Muscle of leg (tissue), 11 donors: ENCODE results near the gene SGPL1. TPM values are rescaled to one million over a fixed set of nuclear protein-coding genes. Genes with fewer than 3 reads are reported as not detected.

ENCODE experiments used
- DNase-seq: peaks from one replicate; pipeline ENCODE4 v3.0.0; 2013
- H3K27ac ChIP-seq: one replicate; pipeline ENCODE4 v1.5.1; 2013; ENCODE audit warnings: mild to moderate bottlenecking, low read length, control low read depth
- H3K27me3 ChIP-seq: one replicate; pipeline ENCODE4 v1.6.1; 2013; ENCODE audit warnings: low read length; ENCODE audit not compliant: control insufficient read depth, insufficient read depth
- H3K36me3 ChIP-seq: one replicate; pipeline ENCODE4 v1.6.1; 2013; ENCODE audit warnings: low read length; ENCODE audit not compliant: control insufficient read depth, insufficient read depth
- H3K4me1 ChIP-seq: one replicate; pipeline ENCODE4 v1.6.1; 2013; ENCODE audit warnings: low read length; ENCODE audit not compliant: control insufficient read depth, insufficient read depth
- H3K4me3 ChIP-seq: one replicate; pipeline ENCODE4 v1.5.1; 2013; ENCODE audit warnings: low read length, control low read depth
- H3K9me3 ChIP-seq: replicated peaks from 2 replicates; pipeline ENCODE4 v1.6.1; 2013; ENCODE audit warnings: low read depth, low read length; ENCODE audit not compliant: control insufficient read depth
- WGBS: methylation state at CpG from one replicate; pipeline ENCODE4 v1.1.5; 2013; ENCODE audit warnings: missing lambda C conversion rate; ENCODE audit not compliant: insufficient coverage; 5-methylcytosine and 5-hydroxymethylcytosine counted together
- polyA plus RNA-seq, 8 donors: library from polyadenylated mRNA; unstranded; fragments of 120-200 nt; gene quantifications; one replicate each; pipeline versions ENCODE4 v1.2.1 to v1.2.3, GENCODE V29; 2013; ENCODE audit warnings: inconsistent platforms in 1 of 8, low replicate concordance in 1 of 8; ENCODE audit not compliant: insufficient read length in 8 of 8, insufficient read depth in 1 of 8
- total RNA-seq: library from RNA; stranded (reverse); fragments of 120-200 nt; gene quantifications from one replicate; pipeline ENCODE4 v1.2.4, GENCODE V29; 2013

Gene SGPL1
- total and polyA plus RNA-seq, 9 donors: 17.4 to 29.1 (median 23.5) TPM

DNA sequence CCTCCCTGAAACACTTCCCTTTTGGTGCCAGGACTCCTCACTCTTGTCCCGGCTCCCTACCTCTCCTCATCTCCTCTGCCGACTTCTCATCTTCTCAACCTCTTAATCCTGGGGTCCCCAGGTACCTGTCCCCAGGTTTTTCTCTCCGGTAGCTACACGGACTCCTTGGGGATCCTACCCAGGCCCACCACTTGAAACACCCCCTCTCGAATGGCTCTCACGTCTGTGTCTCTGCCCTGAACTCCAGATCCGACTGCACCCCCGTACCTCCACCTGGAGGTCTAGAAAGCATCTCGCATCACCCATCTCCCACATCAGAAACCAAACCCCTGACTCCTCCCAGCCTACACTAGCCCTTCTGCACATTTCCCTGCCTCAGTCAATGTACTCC lies 35.4 kb upstream of the SGPL1 start:
- Histone ChIP-seq H3K36me3 (no peaks in the 10 kb centered on the region), H3K4me1 (peaks cover 37% of the 10 kb centered on the region), H3K9me3 (no peaks in the 10 kb centered on the region), H3K27me3 (no peaks in the 10 kb centered on the region), H3K27ac (no peak overlapping the region), H3K4me3 (no peak overlapping the region)
- DNase-seq: no peak
- WGBS: 89% methylated on average over 9 of the region's 9 CpGs

DNA sequence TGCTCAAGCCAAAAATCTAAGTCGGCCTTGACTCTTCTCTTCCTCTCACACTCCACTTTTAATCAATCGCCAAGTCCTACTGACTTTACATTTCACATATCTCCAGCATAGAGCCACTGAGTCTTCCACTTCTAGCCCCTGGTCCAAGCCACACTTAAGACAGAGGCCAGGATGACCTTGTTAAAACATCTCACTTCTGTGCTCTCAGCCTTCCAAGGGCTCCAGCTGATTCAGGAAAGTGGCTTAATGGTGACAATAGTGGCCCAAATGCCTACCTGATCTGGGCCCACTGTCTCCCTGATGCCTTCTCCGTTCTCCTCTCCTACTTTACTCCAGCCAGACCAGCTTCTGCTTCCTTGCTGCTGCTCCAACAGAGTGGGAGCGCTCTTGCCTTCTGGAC lies 35.0 kb upstream of the SGPL1 start:
- no peak overlapping the region for H3K27ac ChIP-seq
- H3K9me3 ChIP-seq: no peaks in the 10 kb centered on the region
- no peaks in the 10 kb centered on the region for H3K27me3 ChIP-seq
- no peaks in the 10 kb centered on the region for H3K36me3 ChIP-seq
- 91% methylated on average over 4 of the region's 4 CpGs for WGBS
- H3K4me1 ChIP-seq: peaks cover 35% of the 10 kb centered on the region
- no peak for DNase-seq
- H3K4me3 ChIP-seq: no peak overlapping the region

DNA sequence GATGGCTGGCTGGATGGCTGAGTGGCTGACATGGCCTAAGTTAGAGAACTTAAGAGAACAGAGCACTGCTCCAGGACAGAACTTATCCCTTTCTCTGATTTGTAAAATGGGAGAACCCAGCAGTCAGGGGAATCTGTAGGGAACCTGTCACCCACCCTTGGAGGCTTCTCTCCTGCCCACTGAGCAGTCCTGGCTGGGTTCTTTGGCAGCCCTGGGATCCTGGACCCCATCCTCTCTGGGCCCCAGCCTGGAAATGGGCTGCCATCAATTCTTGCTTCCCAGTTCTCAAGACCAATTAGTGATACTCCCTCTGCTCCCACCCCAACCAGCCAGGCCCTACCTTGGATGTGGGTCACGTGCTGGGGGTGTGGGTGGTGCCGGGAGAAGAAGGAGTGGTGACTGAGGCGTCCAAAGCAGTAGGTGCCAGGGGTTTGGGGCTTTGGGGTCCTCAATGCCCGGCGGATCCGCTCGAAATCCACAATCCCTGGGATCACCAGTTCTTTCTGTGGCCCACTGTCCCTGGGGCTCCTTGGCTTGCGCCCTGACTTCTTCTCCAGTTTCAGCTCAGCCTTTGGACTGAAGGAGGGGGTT lies 34.2 kb upstream of the SGPL1 start:
- 96% methylated on average over 6 of the region's 8 CpGs for WGBS
- H3K4me1 ChIP-seq: peaks cover 33% of the 10 kb centered on the region
- no peaks in the 10 kb centered on the region for H3K36me3 ChIP-seq
- no peak overlapping the region for H3K27ac ChIP-seq
- no peak for DNase-seq
- H3K27me3 ChIP-seq: no peaks in the 10 kb centered on the region
- H3K9me3 ChIP-seq: no peaks in the 10 kb centered on the region
- no peak overlapping the region for H3K4me3 ChIP-seq

DNA sequence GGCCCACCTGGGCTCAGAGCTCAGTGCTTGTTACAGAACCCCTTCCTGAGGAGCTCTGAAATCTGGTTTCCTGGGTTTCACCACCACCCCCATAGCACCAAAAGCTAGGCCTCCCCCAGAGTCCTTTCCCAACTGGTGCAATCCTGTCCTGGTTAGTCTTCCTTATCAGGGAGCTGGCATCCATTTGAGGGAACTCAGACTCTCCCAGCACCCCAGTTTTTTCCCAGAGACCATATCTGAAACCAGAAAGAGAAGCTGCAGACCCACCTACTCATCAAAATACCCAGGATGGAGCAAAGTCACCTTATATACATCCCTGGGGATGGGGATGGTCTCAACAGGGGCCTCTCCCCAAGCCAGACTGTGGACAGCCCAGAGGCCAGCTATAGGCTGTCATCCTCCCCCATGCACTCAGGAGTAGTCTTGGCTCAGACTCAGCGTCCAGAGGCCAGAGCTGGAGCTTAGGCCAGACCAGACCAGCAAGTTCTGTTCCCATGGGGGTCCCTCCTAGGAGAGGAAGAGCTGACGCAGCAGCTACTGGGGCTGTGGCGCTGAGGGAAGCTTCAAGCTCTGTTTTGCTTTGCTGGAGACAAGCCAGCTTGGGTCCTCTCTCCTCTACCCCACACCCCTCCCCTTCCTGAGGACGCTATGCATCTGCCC lies 33.5 kb upstream of the SGPL1 start:
- DNase-seq: peak; percentile 69
- Histone ChIP-seq H3K27ac (no peak overlapping the region), H3K4me3 (no peak overlapping the region)

DNA sequence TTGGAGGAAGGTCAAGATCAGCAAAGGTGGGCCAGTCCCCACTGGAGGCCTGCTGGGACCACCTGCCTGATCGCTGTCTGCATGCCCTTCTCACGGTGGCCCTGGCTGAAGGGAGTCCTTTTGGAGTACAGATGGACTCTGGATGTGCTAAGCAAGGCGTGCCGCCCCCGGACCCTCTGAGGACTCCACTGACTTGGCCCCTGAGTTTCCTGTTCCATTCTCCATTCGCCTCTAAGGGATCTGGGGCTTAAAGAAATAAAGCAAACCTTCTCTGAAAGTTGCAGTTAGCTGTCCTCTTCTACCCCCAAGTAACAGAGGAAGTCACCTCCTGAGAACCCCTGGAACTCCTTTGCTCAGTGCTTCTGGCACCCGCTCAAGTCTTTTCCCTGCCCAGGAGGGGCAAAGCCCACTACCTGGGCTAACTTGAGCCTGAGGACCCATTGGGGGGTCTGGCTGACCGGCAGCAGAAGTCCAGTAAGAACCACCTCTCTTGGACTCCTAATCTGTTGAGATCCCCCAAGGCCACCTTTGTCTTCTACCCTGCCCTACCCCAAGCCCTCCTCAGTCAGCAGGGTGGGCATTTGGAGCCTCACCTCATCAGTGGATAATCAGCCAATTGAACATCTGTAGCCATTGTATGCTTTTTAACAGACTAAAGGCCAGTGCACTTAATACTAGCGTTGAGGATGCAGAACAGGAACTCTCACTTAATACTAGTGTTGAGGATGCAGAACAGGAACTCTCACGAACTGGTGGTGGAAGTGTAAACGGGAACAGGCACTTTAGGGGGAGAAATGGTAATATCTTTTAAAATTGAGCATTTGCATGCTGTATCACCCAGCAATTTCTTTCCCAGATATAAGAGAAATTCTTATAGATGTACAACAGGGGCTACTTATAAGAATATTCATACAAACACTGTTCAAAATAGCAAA lies 32.7 kb upstream of the SGPL1 start:
- no peaks in the 10 kb centered on the region for H3K27me3 ChIP-seq
- no peak overlapping the region for H3K27ac ChIP-seq
- peaks cover 33% of the 10 kb centered on the region for H3K4me1 ChIP-seq
- DNase-seq: no peak
- no peak overlapping the region for H3K4me3 ChIP-seq
- H3K9me3 ChIP-seq: no peaks in the 10 kb centered on the region
- no peaks in the 10 kb centered on the region for H3K36me3 ChIP-seq
- WGBS: 59% methylated on average over 7 of the region's 11 CpGs

More for the DNA sequence above, 33.5 kb upstream of the SGPL1 start:
- Histone ChIP-seq H3K36me3 (no peaks in the 10 kb centered on the region), H3K4me1 (peaks cover 33% of the 10 kb centered on the region), H3K9me3 (no peaks in the 10 kb centered on the region), H3K27me3 (no peaks in the 10 kb centered on the region)
- 0% methylated on average over 1 of the region's 4 CpGs for WGBS

DNA sequence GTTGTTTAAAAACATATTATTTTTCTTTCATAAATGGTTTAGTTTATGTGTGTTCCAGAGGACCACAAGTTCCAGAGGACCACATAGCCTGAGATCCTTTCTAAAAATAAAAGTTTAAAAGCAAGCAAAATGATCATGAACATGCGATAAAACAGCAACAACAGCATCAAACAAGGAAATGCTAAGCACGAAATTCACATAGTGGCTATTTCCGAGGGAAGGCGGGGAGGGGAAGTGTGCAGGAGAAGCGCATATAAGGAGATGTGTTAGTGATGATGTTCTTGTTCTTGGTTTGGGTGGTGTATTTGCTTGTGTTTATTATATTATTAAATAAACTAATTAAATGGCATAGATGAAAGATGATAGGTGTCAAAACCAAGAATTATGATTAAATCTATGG lies 31.7 kb upstream of the SGPL1 start:
- Histone ChIP-seq H3K27me3 (no peaks in the 10 kb centered on the region), H3K4me1 (peaks cover 25% of the 10 kb centered on the region), H3K9me3 (no peaks in the 10 kb centered on the region), H3K4me3 (no peak overlapping the region), H3K36me3 (no peaks in the 10 kb centered on the region), H3K27ac (no peak overlapping the region)
- DNase-seq: peak; percentile 45
- WGBS: no CpG with 5 or more reads among the region's 5 CpGs

DNA sequence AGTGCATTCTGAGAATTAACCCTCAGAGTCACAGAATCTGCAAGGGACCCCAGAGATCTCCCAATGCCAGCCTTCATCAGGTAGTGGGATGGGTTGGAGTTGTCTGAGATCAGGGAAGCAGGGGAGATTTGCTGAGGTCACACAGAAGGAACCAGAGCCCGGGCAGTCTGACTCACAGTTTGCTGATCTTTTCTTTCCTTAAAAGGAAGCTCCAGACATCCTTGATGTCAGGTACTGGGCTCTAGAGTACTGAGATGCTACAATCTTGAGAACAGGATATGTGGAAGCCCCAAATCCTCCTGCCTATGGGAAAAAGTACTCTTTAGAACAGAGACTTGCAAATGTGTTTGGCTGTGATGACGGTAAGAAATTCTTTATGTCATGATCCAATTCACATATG lies 31.3 kb upstream of the SGPL1 start:
- Histone ChIP-seq H3K27me3 (no peaks in the 10 kb centered on the region), H3K4me1 (peaks cover 20% of the 10 kb centered on the region), H3K36me3 (no peaks in the 10 kb centered on the region), H3K27ac (no peak overlapping the region), H3K9me3 (no peaks in the 10 kb centered on the region), H3K4me3 (no peak overlapping the region)
- DNase-seq: no peak
- 40% methylated on average over 1 of the region's 2 CpGs for WGBS

DNA sequence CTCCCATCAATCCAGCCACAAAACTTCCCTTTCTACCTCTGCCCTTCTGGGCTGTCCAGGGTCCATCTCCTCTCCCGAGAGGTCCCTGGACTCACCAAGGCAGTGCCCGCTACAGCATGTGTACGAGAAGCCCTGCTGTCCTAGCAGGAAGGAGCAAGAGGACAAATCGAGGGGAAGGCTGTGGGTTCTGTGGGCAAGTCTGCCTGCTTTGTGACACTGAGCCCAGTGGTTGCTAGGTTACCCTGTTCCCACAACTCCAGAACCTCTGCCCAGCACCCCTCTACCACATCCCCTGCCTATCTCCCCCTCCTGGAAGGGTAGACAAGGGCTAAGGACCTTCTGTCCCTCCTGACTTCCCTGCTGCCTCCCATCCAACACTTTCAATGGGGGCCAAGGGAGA lies 30.6 kb upstream of the SGPL1 start, which contains the start of gene TBATA:
TSS of gene TBATA (minus strand) at position 188 of the 400 bp plus-strand sequence. CDS start 1,998 bp downstream, outside the sequence.
- no peaks in the 10 kb centered on the region for H3K27me3 ChIP-seq
- no peaks in the 10 kb centered on the region for H3K9me3 ChIP-seq
- peaks cover 14% of the 10 kb centered on the region for H3K4me1 ChIP-seq
- no peak within 1 kb of the TSS for H3K27ac ChIP-seq
- H3K36me3 ChIP-seq: no peaks in the 10 kb centered on the region
- H3K4me3 ChIP-seq: no peak within 1 kb of the TSS
- 57% methylated on average over 1 of the region's 4 CpGs for WGBS
- no peak for DNase-seq

DNA sequence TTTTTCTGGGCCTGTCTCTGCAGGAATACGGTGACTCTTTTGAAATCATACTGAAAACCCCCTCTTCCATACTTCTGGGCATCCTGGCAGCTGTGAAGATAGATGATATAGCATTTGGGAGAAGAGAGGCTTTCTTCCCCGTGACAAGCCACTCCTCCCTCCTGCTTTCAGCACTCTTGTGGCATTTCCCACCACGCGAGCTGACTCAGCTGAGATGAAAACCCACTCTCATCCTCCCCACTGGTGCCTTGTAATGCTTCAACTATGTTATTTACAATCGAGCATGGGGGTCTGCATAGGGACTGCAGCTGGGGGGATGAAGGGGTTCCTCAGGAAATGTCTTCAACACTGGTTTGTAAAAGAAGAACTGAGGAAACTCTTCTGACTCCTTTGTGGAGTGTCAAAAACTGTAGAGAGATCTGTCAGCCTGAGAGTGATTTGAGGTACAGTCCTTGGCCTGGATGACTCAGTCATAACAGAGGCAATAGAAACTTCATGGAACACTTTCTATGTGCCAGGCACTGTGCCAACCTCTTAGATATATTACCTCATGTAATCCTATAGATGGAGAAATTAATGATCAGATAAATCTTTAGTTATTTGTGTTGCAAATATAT lies 28.8 kb upstream of the SGPL1 start:
- H3K4me1 ChIP-seq: peaks cover 13% of the 10 kb centered on the region
- no peaks in the 10 kb centered on the region for H3K36me3 ChIP-seq
- no CpG with 5 or more reads among the region's 5 CpGs for WGBS
- no peak overlapping the region for H3K4me3 ChIP-seq
- H3K27me3 ChIP-seq: no peaks in the 10 kb centered on the region
- no peak for DNase-seq
- H3K9me3 ChIP-seq: no peaks in the 10 kb centered on the region
- H3K27ac ChIP-seq: no peak overlapping the region
